ENCODE data around the gene CHCHD4. TPM values are rescaled to one million over a fixed set of nuclear protein-coding genes. Genes with fewer than 3 reads are reported as not detected.

The CHCHD4 gene
- total and polyA plus RNA-seq, 2 of the 13 experiments (the other 11 are each of a cell fraction or from before 2014, with no cell fraction given): 15.8 to 24.1 TPM

DNA sequence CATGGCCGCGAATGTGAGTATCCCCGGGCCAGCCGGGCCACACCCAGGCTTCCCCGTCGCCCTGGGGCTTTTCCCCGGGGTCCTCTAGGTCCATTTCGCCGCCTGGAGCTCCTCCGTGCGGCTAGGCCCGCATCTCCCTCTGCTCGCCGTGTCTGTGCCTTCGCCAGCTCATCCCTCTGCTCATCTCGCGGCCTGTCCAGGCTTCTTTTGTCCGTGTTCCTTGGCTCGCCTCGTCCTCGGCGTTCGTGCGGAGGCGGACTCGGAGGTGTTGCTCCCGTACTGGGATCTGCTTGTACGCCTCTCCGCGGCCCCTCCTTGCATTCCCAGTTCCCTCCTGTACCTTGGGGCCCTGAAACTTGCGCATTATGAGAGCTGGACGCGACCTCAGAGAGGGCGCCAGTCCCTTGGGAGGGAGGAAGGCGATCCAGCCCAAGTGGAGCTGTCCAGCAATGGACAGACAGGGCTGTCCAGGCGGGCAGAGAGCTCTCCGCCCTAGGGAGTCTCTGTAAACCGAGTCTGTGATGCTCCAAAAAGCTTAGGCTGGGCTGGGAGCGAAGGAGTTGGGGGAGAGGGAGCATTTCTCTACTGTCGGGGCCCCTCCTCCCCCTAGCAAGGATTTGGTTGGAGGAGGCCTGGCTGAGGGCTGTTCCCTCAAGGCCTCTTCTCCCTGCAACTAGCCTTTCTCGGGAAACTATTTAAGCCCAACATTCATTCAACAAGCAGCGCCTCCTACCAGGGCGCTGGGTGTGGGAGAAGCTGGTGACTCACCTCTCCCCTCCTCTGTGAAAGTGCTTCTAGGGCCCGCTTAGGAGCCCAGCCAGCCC lies 735 bp upstream of the CHCHD4 start (continued):
- TF ChIP-seq XBP1 (CRISPR knock-in tag; IDR thresholded peaks at IDR 0.05) (no peak), ZNF543 (CRISPR knock-in tag; IDR thresholded peaks at IDR 0.05) (peak; percentile 49; the same call in 1 of the 2 replicates), CENPT (CRISPR knock-in tag; IDR thresholded peaks at IDR 0.05; ENCODE audit: low read depth) (no peak), NFAT5 (CRISPR knock-in tag; IDR thresholded peaks at IDR 0.05) (0 out of 2 replicates have a peak, but pooled peaks have one; percentile 22), CREB3 (CRISPR knock-in tag; IDR thresholded peaks at IDR 0.05) (no peak), SALL1 (CRISPR knock-in tag; IDR thresholded peaks at IDR 0.05) (no peak; the same call in 1 of the 2 replicates), MBD4 (IDR thresholded peaks at IDR 0.05; ENCODE audit: borderline replicate concordance, low read length) (no peak), HOXA9 (CRISPR knock-in tag; IDR thresholded peaks at IDR 0.05; ENCODE audit: borderline replicate concordance) (no peak), ZNF101 (CRISPR knock-in tag; IDR thresholded peaks at IDR 0.05; ENCODE audit: borderline replicate concordance, low read depth) (no peak), ZNF749 (CRISPR knock-in tag; IDR thresholded peaks at IDR 0.05; ENCODE audit: borderline replicate concordance) (no peak), ZNF777 (CRISPR knock-in tag; IDR thresholded peaks at IDR 0.05) (no peak; the same call in 1 of the 2 replicates), ATF3 (CRISPR knock-in tag; IDR thresholded peaks at IDR 0.05) (no peak), ZNF263 (CRISPR knock-in tag; IDR thresholded peaks at IDR 0.05) (peak; percentile 81)
- TF ChIP-seq, protein P1, sequence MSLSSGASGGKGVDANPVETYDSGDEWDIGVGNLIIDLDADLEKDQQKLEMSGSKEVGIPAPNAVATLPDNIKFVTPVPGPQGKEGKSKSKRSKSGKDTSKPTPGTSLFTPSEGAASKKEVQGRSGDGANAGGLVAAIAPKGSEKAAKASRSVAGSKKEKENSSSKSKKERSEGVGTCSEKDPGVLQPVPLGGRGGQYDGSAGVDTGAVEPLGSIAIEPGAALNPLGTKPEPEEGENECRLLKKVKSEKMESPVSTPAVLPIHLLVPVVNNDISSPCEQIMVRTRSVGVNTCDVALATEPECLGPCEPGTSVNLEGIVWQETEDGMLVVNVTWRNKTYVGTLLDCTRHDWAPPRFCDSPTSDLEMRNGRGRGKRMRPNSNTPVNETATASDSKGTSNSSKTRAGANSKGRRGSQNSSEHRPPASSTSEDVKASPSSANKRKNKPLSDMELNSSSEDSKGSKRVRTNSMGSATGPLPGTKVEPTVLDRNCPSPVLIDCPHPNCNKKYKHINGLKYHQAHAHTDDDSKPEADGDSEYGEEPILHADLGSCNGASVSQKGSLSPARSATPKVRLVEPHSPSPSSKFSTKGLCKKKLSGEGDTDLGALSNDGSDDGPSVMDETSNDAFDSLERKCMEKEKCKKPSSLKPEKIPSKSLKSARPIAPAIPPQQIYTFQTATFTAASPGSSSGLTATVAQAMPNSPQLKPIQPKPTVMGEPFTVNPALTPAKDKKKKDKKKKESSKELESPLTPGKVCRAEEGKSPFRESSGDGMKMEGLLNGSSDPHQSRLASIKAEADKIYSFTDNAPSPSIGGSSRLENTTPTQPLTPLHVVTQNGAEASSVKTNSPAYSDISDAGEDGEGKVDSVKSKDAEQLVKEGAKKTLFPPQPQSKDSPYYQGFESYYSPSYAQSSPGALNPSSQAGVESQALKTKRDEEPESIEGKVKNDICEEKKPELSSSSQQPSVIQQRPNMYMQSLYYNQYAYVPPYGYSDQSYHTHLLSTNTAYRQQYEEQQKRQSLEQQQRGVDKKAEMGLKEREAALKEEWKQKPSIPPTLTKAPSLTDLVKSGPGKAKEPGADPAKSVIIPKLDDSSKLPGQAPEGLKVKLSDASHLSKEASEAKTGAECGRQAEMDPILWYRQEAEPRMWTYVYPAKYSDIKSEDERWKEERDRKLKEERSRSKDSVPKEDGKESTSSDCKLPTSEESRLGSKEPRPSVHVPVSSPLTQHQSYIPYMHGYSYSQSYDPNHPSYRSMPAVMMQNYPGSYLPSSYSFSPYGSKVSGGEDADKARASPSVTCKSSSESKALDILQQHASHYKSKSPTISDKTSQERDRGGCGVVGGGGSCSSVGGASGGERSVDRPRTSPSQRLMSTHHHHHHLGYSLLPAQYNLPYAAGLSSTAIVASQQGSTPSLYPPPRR (CRISPR knock-in tag; IDR thresholded peaks at IDR 0.05; ENCODE audit: borderline replicate concordance): 0 out of 2 replicates have a peak, but pooled peaks have one; percentile 42
